HG03108 (cell line): ENCODE data around the gene LAGE3.

Experiments
- ATAC-seq: cut with Tn5 transposase; IDR thresholded peaks from one replicate; pipeline ENCODE4 v1.9.1; 2021; ENCODE audit warnings: moderate library complexity; ENCODE audit not compliant: unreplicated experiment

The LAGE3 gene

DNA sequence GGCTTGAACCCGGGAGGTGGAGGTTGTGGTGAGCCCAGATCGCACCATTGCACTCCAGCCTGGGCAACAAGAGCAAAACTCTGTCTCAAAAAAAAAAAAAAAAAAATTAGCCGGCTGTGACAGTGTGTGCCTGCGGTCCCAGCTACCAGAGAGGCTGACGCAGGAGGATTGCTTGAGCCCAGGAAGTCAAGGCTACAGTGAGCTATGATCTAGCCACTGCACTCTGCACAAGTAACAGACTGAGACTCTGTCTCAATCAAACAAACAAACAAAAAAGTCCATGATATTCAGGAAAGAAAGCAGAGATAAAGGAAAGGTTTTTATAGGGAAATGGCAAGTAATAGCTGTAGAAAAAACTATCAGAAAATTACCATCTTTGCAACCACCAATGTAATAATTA, 2.1 kb upstream of the LAGE3 start:
- ATAC-seq: no peak

DNA sequence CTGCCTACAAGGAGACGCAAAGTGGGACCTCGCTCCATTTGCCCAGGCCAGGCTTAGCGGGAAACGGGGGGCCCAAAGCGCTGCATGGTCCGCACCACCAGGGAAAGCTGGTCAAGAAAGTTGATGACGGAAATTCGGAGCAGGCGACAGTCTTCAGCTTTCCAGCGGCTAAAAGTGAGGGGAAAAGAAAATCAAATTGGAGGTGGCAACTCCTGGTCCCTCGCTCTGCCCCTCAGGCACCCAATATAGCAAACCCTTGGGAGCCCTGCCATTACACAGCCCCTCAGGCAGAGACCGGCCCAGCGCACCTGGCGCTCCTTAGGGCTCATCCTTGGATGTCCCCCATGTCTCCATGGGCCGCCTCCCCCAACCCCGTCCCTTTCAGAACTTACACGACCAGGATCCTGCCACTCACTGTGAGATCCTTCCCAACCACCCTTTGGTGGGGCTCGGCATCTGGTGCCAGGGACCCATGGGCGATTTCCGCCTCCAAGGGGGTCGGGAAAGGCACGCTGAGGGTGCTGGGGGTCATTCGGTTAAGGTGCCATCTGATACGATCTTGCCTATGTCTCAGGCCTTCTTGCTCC, 1.1 kb downstream of the LAGE3 start:
- no peak for ATAC-seq

GRCh38 chrX:154476821-154477220, 2.3 kb downstream of the LAGE3 start:
- no peak for ATAC-seq

DNA sequence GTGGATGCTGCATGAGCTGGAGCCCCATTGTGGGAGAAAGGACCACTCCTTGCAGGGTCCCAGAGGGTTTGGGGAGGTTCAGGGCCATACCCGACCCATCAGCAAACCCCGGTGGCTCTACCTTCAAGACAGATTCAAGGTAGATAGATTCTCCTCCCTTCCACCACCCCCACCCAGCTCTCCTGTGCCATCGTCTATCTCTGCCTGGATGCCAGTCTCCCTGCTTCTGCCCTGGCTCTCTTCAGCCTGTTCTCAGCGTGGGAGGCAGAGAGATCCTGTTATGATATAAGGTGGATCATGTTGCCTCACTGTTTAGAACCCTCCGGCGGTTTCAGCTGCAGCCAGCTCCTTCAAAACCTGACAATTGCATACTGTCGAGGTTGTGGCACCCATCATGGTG, 5.4 kb downstream of the LAGE3 start:
- no peak for ATAC-seq

GRCh38 chrX:154472685-154473632, 6.1 kb downstream of the LAGE3 start:
- ATAC-seq: no peak

DNA sequence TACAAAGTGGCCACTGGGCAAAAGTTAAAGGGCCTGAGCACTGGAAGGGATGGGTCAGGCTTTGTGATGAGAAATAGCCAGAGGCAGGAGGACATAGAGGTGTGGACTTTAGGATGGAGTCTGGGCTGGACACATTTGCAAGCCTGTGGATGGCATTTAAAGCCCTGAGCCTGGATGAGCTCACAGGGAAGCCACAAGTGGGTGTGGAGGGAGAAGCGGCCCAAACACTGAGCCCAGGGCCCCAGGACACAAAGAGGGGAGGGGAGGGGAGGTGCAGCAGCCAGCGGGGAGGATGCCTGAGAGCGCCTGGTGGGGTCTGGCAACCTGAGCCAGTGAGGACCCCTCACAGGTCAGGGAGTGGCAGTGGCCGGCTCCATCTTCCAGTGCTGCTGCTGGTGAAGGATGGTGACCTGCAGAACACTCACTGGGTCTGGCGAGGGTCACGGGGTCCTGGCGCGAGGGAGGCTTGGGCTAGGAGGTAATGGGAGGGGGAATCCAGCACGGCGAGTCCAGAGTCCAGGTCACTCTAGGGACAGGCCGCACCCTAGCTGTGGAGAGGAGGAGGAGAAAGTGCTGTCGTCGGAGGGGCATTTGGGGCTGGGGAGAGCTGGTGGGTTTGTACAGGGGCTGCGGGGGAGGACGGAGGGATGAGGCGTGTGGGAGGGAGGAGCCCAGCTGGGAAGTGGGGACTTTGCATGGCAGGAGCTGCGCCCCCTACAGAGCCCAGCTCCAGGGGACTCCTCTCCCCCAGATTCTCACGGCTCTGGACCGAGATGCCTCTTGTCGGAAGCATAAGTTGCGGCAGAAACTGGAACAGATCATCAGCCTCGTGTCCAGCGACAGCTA, 7.0 kb downstream of the LAGE3 start:
- ATAC-seq: no peak

GRCh38 chrX:154470914-154471568, 8.0 kb downstream of the LAGE3 start:
- no peak for ATAC-seq

GRCh38 chrX:154470434-154470833, 8.6 kb downstream of the LAGE3 start:
- ATAC-seq: no peak

DNA sequence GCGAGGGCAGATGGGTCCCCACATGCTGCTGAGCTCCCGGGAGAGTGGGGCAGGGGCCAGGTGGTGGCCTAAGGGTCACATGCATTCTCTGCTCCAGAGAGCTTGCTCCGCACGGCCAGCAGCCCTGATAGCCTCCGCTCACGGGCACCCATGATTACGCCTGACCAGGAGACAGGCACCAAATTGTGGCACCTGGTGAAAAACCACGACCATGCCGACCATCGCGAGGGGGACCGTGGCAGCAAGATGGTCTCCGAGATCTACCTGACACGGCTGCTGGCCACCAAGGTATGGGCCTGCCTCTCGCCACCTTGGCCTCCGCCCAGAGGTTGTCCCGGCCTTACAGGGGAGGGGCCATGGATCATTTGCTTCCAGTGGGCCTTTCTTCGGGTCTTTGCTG, 9.2 kb downstream of the LAGE3 start:
- no peak for ATAC-seq

DNA sequence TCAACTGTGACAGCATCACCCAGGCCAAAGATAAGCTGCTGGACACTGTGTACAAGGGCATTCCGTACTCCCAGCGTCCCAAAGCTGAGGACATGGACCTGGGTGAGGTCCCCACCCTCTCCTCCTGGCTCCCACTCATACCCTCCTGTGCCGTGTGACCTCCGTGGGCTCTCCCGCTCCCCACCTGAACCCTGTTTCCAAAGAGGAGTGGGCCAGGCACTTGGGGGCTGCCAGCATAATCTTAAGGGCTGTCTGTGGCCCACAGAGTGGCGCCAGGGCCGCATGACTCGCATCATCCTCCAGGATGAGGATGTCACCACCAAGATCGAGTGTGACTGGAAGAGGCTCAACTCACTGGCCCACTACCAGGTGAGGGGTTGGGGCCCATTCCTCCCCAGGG, 10.0 kb downstream of the LAGE3 start:
- no peak for ATAC-seq

DNA sequence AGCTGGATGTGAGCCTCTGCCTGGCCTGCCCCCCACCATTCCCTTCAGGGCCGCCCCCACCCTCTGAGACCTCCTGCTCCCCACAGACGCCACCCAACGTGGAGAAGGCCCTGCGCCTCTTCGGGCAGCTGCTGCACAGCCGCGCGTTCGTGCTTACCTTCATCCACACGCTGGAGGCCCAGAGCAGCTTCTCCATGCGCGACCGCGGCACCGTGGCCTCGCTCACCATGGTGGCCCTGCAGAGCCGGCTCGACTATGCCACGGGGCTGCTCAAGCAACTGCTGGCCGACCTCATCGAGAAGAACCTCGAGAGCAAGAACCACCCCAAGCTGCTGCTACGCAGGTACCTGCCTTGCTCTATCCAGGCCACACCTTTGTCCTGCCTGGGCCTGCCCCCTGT, 10.9 kb downstream of the LAGE3 start:
- ATAC-seq: no peak

GRCh38 chrX:154467556-154467955, 11.5 kb downstream of the LAGE3 start:
- no peak for ATAC-seq

DNA sequence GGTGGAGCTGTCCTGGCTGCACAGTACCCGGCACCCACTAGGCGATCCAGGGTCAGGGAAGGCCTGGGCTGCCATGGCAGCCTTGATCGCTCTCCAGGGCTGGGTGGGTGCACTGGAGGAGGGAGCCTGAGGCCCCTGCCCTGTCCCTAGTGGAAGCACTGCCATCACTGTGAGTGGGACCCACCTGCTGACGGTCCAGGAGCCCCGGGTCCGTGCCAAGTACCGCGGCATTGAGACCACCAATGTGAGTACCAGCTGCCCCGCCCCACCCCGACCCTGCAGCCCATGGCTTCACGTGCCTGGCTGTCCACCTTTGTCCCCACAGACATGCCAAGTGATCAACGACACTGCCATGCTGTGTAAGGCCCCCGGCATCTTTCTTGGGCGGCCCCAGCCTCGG, 12.2 kb downstream of the LAGE3 start:
- no peak for ATAC-seq

DNA sequence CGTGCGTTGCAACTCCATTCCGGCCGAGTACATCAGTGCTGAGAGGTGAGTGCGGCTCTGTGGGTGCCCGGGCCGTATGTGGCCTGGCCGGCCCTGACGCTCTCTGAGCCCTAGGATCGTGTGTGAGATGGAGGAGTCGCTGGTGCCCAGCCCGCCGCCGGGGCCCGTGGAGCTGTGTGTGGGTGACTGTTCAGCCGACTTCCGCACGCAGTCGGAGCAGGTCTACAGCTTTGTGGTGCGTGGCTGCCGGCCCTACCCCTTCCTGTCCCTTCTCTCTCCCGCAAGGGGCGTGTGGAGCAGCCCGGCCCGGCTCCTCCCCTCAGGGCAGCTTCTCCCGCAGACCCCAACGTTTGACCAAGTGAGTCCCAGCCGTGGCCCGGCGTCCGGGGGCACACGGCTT, 13.0 kb downstream of the LAGE3 start:
- ATAC-seq: no peak

GRCh38 chrX:154465601-154466000, 13.5 kb downstream of the LAGE3 start:
- no peak for ATAC-seq

GRCh38 chrX:154464806-154465365, 14.2 kb downstream of the LAGE3 start:
- ATAC-seq: no peak

GRCh38 chrX:154463611-154464220, 15.4 kb downstream of the LAGE3 start:
- ATAC-seq: no peak

GRCh38 chrX:154462396-154462795, 16.7 kb downstream of the LAGE3 start:
- no peak for ATAC-seq

DNA sequence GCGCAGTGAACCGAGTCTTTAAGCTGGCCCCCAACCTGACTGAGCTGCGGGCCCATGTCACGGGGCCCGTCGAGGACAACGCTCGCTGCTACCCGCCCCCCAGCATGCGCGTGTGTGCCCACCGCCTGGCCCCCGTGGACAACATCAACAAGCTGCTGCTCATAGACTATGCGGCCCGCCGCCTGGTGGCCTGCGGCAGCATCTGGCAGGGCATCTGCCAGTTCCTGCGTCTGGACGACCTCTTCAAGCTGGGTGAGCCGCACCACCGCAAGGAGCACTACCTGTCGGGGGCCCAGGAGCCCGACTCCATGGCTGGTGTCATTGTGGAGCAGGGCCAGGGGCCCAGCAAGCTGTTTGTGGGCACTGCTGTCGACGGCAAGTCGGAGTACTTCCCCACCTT, 18.8 kb downstream of the LAGE3 start:
- ATAC-seq: no peak

GRCh38 chrX:154459832-154460231, 19.2 kb downstream of the LAGE3 start:
- no peak for ATAC-seq
